Stimulated activated CD8-positive, alpha-beta memory T cell treated with anti-CD3 and anti-CD28 coated beads, Interleukin-15, amount 100 ng/mL, for 1 hour (primary cell): Measurements from ENCODE around the gene FAM241B.

ENCODE experiments used
- DNase-seq: peaks from one replicate; pipeline ENCODE4 v3.0.0-alpha.2; 2020; ENCODE audit warnings: low read depth

Gene FAM241B

GRCh38 chr10:69649786-69650550 is 19.9 kb downstream of the FAM241B start:
- no peak for DNase-seq

- DNase-seq, result no peak
These were observed 20.7 kb downstream of the FAM241B start for GRCh38 chr10:69650589-69651261.

GRCh38 chr10:69651362-69651761 is 21.3 kb downstream of the FAM241B start:
- no peak for DNase-seq

GRCh38 chr10:69652111-69652856 is 22.2 kb downstream of the FAM241B start:
- no peak for DNase-seq

GRCh38 chr10:69652857-69653199 is 22.8 kb downstream of the FAM241B start:
- DNase-seq, result no peak

- no peak for DNase-seq
These were observed 23.5 kb downstream of the FAM241B start for GRCh38 chr10:69653561-69653960.

- no peak for DNase-seq
These were observed 25.2 kb downstream of the FAM241B start for GRCh38 chr10:69655124-69655867.

GRCh38 chr10:69655868-69656555 is 26.0 kb downstream of the FAM241B start:
- DNase-seq, result no peak

GRCh38 chr10:69656742-69657269 is 26.8 kb downstream of the FAM241B start:
- DNase-seq, result no peak

GRCh38 chr10:69657430-69657829 is 27.4 kb downstream of the FAM241B start:
- DNase-seq, result no peak

- no peak for DNase-seq
These were observed 27.8 kb downstream of the FAM241B start for GRCh38 chr10:69657866-69658265.

GRCh38 chr10:69659241-69660038 is 29.4 kb downstream of the FAM241B start:
- no peak for DNase-seq

- DNase-seq, result no peak
These were observed 30.2 kb downstream of the FAM241B start for GRCh38 chr10:69660296-69660695.

GRCh38 chr10:69661414-69662172 is 31.5 kb downstream of the FAM241B start:
- no peak for DNase-seq

GRCh38 chr10:69662173-69662877 is 32.3 kb downstream of the FAM241B start:
- DNase-seq, result no peak

- no peak for DNase-seq
These were observed 32.9 kb downstream of the FAM241B start for GRCh38 chr10:69662901-69663300.

GRCh38 chr10:69663369-69663947 is 33.4 kb downstream of the FAM241B start:
- DNase-seq, result no peak

- DNase-seq, result no peak
These were observed 35.6 kb downstream of the FAM241B start for GRCh38 chr10:69665474-69666320.
